Measurements from ENCODE around the gene SEC23IP. TPM values are rescaled to one million over a fixed set of nuclear protein-coding genes. Genes with fewer than 3 reads are reported as not detected.

Gene SEC23IP
- total RNA-seq, 1 donor from 2014 or later = 65.2 TPM

DNA sequence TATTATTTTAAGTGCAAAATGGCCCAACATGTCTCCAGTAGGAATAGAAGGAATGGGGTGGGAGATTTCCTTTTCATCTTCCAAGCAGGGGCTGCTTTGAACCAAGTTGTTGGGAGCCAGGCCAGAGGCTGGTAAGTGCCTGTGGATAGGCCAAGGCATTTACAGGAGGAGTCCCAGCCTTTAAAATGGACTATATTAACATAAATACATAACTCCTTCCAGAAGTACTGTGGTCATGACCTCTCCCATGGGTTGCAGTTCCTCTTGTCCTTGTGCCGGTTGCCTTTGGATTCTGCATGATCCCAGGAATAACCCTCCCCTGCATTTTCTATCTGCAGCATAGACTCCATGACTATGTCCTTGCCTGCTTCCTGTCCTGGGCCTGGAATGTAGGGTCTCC lies 95.8 kb downstream of the SEC23IP start:
- Mint-ChIP-seq H3K27me3 (ENCODE audit: low read depth) (no peaks in the 10 kb centered on the region), H3K27ac (ENCODE audit: unreplicated experiment) (no peak overlapping the region), H3K4me1 (ENCODE audit: low read depth) (no peaks in the 10 kb centered on the region), H3K36me3 (ENCODE audit: low read depth) (no peaks in the 10 kb centered on the region), H3K4me3 (ENCODE audit: unreplicated experiment) (no peak overlapping the region), H3K9me3 (ENCODE audit: low read depth) (peaks cover 9% of the 10 kb centered on the region)
- DNase-seq (ENCODE audit: low spot score) = no peak
- no peak for TF ChIP-seq CTCF (IDR thresholded peaks at IDR 0.05)

DNA sequence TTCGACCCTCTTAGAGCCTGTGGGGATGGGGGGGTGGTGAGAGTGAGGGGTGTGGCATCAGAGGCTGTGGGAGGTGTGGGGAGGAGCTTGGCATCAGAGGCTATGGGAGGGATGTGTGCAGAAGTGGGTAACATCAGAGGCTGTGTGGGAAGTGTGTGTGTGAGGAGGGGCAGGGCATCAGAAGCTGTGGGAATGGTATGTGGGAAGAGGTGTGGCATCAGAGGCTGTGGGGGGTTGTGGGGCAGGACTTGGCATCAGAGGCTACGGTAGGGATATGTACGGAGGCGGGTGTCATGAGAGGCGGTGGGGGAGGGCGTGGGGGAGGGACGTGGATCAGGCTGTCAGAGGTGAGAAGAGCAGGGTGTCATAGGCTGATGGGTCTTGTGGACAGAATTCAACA lies 97.4 kb downstream of the SEC23IP start:
- no peak for TF ChIP-seq CTCF (IDR thresholded peaks at IDR 0.05)
- DNase-seq (ENCODE audit: low spot score) = no peak
- Mint-ChIP-seq H3K27ac (ENCODE audit: unreplicated experiment) (no peak overlapping the region), H3K4me3 (ENCODE audit: unreplicated experiment) (no peak overlapping the region), H3K4me1 (ENCODE audit: low read depth) (no peaks in the 10 kb centered on the region), H3K27me3 (ENCODE audit: low read depth) (peaks cover 11% of the 10 kb centered on the region), H3K36me3 (ENCODE audit: low read depth) (no peaks in the 10 kb centered on the region), H3K9me3 (ENCODE audit: low read depth) (peaks cover 3% of the 10 kb centered on the region)

DNA sequence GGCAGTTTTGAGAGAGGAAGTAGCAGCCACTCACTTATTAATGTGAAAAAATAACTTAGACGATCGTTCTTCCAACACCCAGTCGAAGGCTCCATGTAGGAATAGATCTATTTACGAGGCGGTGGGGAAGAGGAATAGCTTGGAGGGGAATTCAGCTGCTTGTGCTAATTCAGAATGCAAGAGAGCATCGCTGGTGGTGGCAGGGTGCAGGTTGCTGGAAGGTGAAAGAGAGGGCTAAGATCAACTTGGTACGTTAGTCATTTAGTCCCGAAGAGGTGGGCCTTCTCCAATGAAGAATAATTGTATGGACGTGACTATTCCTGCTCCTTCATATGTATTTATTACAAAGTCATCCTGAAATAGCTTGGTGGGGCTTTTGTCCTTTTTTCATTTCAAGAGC lies 98.5 kb downstream of the SEC23IP start:
- no peaks in the 10 kb centered on the region for H3K36me3 Mint-ChIP-seq (ENCODE audit: low read depth)
- H3K4me1 Mint-ChIP-seq (ENCODE audit: low read depth) = no peaks in the 10 kb centered on the region
- TF ChIP-seq CTCF (IDR thresholded peaks at IDR 0.05) = no peak
- peaks cover 11% of the 10 kb centered on the region for H3K27me3 Mint-ChIP-seq (ENCODE audit: low read depth)
- no peak overlapping the region for H3K27ac Mint-ChIP-seq (ENCODE audit: unreplicated experiment)
- H3K4me3 Mint-ChIP-seq (ENCODE audit: unreplicated experiment) = no peak overlapping the region
- H3K9me3 Mint-ChIP-seq (ENCODE audit: low read depth) = peaks cover 10% of the 10 kb centered on the region
- no peak for DNase-seq (ENCODE audit: low spot score)

DNA sequence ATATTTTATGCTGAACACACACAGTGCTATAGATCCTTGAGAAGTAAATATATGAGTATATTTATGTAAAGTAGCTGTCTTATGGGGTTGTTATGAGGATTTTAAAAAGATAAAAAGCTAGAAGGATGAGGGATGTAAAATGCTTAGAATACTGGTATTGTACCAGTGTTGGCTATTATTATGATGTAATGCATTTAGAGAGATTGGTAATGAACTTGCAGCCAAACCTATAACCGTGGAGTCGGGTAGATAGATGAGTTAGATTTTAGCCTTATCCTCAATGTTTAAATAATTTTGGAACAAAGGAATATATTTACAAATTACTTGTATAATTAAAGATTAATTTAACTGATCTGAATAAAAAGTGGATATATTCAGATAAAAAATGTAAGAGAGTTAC lies 99.3 kb downstream of the SEC23IP start:
- Mint-ChIP-seq H3K27ac (ENCODE audit: unreplicated experiment) (no peak overlapping the region), H3K4me3 (ENCODE audit: unreplicated experiment) (no peak overlapping the region), H3K27me3 (ENCODE audit: low read depth) (peaks cover 14% of the 10 kb centered on the region), H3K36me3 (ENCODE audit: low read depth) (peaks cover 2% of the 10 kb centered on the region), H3K4me1 (ENCODE audit: low read depth) (no peaks in the 10 kb centered on the region), H3K9me3 (ENCODE audit: low read depth) (peaks cover 13% of the 10 kb centered on the region)
- no peak for TF ChIP-seq CTCF (IDR thresholded peaks at IDR 0.05)
- DNase-seq (ENCODE audit: low spot score) = no peak

Small RNA genes lying within 50 kb of the gene (microRNA-seq; reads per million reads assigned to microRNA genes)
- not detected for gene MIR4682 (ENCODE audit: borderline number of aligned reads)

Other genes with a start within 250 kb of the SEC23IP start
- gene BAG3, start 241.3 kb upstream of the SEC23IP start, total RNA-seq = 54.0 to 63.6 TPM (median 62.0 TPM) in 3 replicates
- gene INPP5F, start 166.7 kb upstream of the SEC23IP start, total RNA-seq = 55.7 to 83.1 TPM (median 56.4 TPM) in 3 replicates
- gene MCMBP, start 19.9 kb upstream of the SEC23IP start, total RNA-seq = 43.9 to 52.6 TPM (median 45.1 TPM) in 3 replicates

All from chondrocyte (in vitro differentiated cells).